ENCODE results near the gene SAP30BP. TPM values are rescaled to one million over a fixed set of nuclear protein-coding genes. Genes with fewer than 3 reads are reported as not detected.
A peak's percentile ranks its signal among the peaks of the same experiment; 100 is the strongest.

Gene SAP30BP
- total and polyA plus RNA-seq, 2 of the 13 experiments (the other 11 are each of a cell fraction or from before 2014, with no cell fraction given): 67.7 to 99.4 TPM

GRCh38 chr17:75738218-75738802 is 71.2 kb downstream of the SAP30BP start (continued):
- TF ChIP-seq IRF2 (CRISPR knock-in tag; IDR thresholded peaks at IDR 0.05): peak; percentile 68; the same call in 1 of the 2 replicates
- TF ChIP-seq THAP9 (CRISPR knock-in tag; IDR thresholded peaks at IDR 0.05; ENCODE audit: borderline replicate concordance): peak; percentile 58; the same call in 1 of the 2 replicates
- peak; percentile 98 for TF ChIP-seq ESRRA (CRISPR knock-in tag; IDR thresholded peaks at IDR 0.05; ENCODE audit: low read depth)
- no peak for TF ChIP-seq ZC3H4 (CRISPR knock-in tag; IDR thresholded peaks at IDR 0.05; ENCODE audit: borderline replicate concordance)
- no peak for TF ChIP-seq ARID2 (CRISPR knock-in tag; IDR thresholded peaks at IDR 0.05; ENCODE audit: borderline replicate concordance)
- TF ChIP-seq HNRNPUL1 (IDR thresholded peaks at IDR 0.05; ENCODE audit: low read depth, low read length): no peak
- TF ChIP-seq ZSCAN12 (CRISPR knock-in tag; IDR thresholded peaks at IDR 0.05): no peak
- TF ChIP-seq HINFP (CRISPR knock-in tag; IDR thresholded peaks at IDR 0.05; ENCODE audit: low read depth): no peak
- no peak for TF ChIP-seq RBAK (CRISPR knock-in tag; IDR thresholded peaks at IDR 0.05)
- no peak for TF ChIP-seq SP140L (CRISPR knock-in tag; IDR thresholded peaks at IDR 0.05; ENCODE audit: borderline replicate concordance)
- peak; percentile 66; the same call in 1 of the 2 replicates for TF ChIP-seq ZBTB7A (CRISPR knock-in tag; IDR thresholded peaks at IDR 0.05)
- no peak for TF ChIP-seq ZNF570 (CRISPR knock-in tag; IDR thresholded peaks at IDR 0.05; ENCODE audit: borderline replicate concordance)
- 0 out of 2 replicates have a peak, but pooled peaks have one; percentile 27 for TF ChIP-seq HDAC2 (CRISPR knock-in tag; IDR thresholded peaks at IDR 0.05)
- no peak for TF ChIP-seq ZNF12 (CRISPR knock-in tag; IDR thresholded peaks at IDR 0.05)
- 0 out of 2 replicates have a peak, but pooled peaks have one; percentile 27 for TF ChIP-seq ZBTB20 (CRISPR knock-in tag; IDR thresholded peaks at IDR 0.05; ENCODE audit: borderline replicate concordance, low read depth)
- TF ChIP-seq POLR2A (IDR thresholded peaks at IDR 0.05; ENCODE audit: insufficient read depth in 1 of 2, low read depth in 2 of 2, low read length in 2 of 2): no peak
- TF ChIP-seq ZNF773 (CRISPR knock-in tag; IDR thresholded peaks at IDR 0.05; ENCODE audit: borderline replicate concordance): no peak
- TF ChIP-seq GABPB1 (CRISPR knock-in tag; IDR thresholded peaks at IDR 0.05): peak; percentile 58
- TF ChIP-seq ETS1 (CRISPR knock-in tag; IDR thresholded peaks at IDR 0.05): no peak
- TF ChIP-seq ATAD3A (CRISPR knock-in tag; IDR thresholded peaks at IDR 0.05): no peak
